ENCODE results near the gene PTAR1. TPM values are rescaled to one million over a fixed set of nuclear protein-coding genes. Genes with fewer than 3 reads are reported as not detected.
"Not testable (repeated sequence)": the region's sequence is repeated elsewhere in the genome, so short reads cannot be mapped to it uniquely, and the experiment has no call there.

PTAR1 gene
- polyA plus RNA-seq, 1 donor from 2014 or later, result 17.7 TPM

DNA sequence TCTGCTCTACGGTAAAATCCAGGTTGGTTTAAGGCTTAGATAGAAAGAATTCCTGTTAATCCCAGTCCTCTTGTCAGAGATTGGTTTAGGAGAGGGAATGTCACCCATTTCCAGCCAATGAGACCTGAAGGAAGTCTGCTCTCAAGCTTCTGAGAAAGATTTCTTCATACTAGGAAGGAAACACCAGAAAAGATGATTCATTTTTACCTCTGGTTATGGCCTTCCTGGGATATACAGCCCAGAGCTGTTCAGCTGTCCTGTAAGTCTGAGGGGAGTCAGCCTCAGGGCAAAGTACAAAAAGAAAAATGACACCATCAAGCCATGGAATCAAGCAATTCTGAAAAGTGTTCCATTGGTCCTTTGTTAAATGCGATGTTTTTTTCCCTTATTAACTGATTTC, 42.2 kb upstream of the PTAR1 start:
- no peaks in the 10 kb centered on the region for H3F3A ChIP-seq (ENCODE audit: insufficient read depth, low read length, poor library complexity, severe bottlenecking)
- no peak overlapping the region for H3K4me2 ChIP-seq (ENCODE audit: low read length)
- no peak overlapping the region for H3K4me3 ChIP-seq (ENCODE audit: low read length)
- no peaks in the 10 kb centered on the region for H3K27me3 ChIP-seq (ENCODE audit: insufficient read depth, low read depth, low read length)
- no peaks in the 10 kb centered on the region for H3K9me2 ChIP-seq (ENCODE audit: insufficient read depth, low read length)
- TF ChIP-seq MXI1 (conservative IDR thresholded peaks at IDR 0.05; ENCODE audit: poor library complexity, severe bottlenecking), result no peak
- TF ChIP-seq TAF1 (IDR thresholded peaks at IDR 0.05; ENCODE audit: low read depth), result no peak
- TF ChIP-seq, protein P1, sequence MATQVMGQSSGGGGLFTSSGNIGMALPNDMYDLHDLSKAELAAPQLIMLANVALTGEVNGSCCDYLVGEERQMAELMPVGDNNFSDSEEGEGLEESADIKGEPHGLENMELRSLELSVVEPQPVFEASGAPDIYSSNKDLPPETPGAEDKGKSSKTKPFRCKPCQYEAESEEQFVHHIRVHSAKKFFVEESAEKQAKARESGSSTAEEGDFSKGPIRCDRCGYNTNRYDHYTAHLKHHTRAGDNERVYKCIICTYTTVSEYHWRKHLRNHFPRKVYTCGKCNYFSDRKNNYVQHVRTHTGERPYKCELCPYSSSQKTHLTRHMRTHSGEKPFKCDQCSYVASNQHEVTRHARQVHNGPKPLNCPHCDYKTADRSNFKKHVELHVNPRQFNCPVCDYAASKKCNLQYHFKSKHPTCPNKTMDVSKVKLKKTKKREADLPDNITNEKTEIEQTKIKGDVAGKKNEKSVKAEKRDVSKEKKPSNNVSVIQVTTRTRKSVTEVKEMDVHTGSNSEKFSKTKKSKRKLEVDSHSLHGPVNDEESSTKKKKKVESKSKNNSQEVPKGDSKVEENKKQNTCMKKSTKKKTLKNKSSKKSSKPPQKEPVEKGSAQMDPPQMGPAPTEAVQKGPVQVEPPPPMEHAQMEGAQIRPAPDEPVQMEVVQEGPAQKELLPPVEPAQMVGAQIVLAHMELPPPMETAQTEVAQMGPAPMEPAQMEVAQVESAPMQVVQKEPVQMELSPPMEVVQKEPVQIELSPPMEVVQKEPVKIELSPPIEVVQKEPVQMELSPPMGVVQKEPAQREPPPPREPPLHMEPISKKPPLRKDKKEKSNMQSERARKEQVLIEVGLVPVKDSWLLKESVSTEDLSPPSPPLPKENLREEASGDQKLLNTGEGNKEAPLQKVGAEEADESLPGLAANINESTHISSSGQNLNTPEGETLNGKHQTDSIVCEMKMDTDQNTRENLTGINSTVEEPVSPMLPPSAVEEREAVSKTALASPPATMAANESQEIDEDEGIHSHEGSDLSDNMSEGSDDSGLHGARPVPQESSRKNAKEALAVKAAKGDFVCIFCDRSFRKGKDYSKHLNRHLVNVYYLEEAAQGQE (IDR thresholded peaks at IDR 0.05; ENCODE audit: borderline replicate concordance), result no peak
- no peak for TF ChIP-seq RAD21 (conservative IDR thresholded peaks at IDR 0.05)
- no peak for TF ChIP-seq POLR2AphosphoS5 (IDR thresholded peaks at IDR 0.05)
- no peak for TF ChIP-seq SMC3 (conservative IDR thresholded peaks at IDR 0.05; ENCODE audit: poor library complexity)
- no peak for TF ChIP-seq EP300 (conservative IDR thresholded peaks at IDR 0.05; ENCODE audit: poor library complexity, severe bottlenecking)
- TF ChIP-seq EZH2 (IDR thresholded peaks at IDR 0.05; ENCODE audit: borderline replicate concordance, insufficient read depth, low read length, poor library complexity, severe bottlenecking), result no peak
- TF ChIP-seq CTCF (IDR thresholded peaks at IDR 0.05; ENCODE audit: poor library complexity, severe bottlenecking), result no peak
- no peak overlapping the region for H2AFZ ChIP-seq (ENCODE audit: low read depth, low read length)
- H4K20me1 ChIP-seq (ENCODE audit: insufficient read depth), result no peaks in the 10 kb centered on the region
- no peak overlapping the region for H3K27ac ChIP-seq (ENCODE audit: low read length)
- no peaks in the 10 kb centered on the region for H3K36me3 ChIP-seq (ENCODE audit: insufficient read depth, low read length)
- H3K9ac ChIP-seq (ENCODE audit: low read length), result no peak overlapping the region
- H3K79me2 ChIP-seq (replicated peaks; ENCODE audit: insufficient read depth, low read length), result no peaks in the 10 kb centered on the region
- H3K9me3 ChIP-seq (ENCODE audit: low read length), result no peaks in the 10 kb centered on the region

DNA sequence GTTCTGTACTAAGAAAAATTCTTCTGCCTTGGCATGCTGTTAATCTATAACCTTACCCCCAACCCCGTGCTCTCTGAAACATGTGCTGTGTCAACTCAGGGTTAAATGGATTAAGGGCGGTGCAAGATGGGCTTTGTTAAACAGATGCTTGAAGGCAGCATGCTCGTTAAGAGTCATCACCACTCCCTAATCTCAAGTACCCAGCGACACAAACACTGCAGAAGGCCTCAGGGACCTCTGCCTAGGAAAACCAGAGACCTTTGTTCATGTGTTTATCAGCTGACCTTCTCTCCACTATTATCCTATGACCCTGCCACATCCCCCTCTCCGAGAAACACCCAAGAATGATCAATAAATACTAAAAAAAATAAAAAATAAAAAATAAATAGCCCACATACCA, 40.2 kb upstream of the PTAR1 start:
- H3K27me3 ChIP-seq (ENCODE audit: insufficient read depth, low read depth, low read length); H3K36me3 ChIP-seq (ENCODE audit: insufficient read depth, low read length); H3K9me2 ChIP-seq (ENCODE audit: insufficient read depth, low read length); H3K4me3 ChIP-seq (ENCODE audit: low read length); H3K79me2 ChIP-seq (replicated peaks; ENCODE audit: insufficient read depth, low read length); H3K9ac ChIP-seq (ENCODE audit: low read length); H3K9me3 ChIP-seq (ENCODE audit: low read length); H3F3A ChIP-seq (ENCODE audit: insufficient read depth, low read length, poor library complexity, severe bottlenecking); H2AFZ ChIP-seq (ENCODE audit: low read depth, low read length); H3K4me2 ChIP-seq (ENCODE audit: low read length); H3K27ac ChIP-seq (ENCODE audit: low read length); H4K20me1 ChIP-seq (ENCODE audit: insufficient read depth): not testable (repeated sequence)

- H3F3A ChIP-seq (ENCODE audit: insufficient read depth, low read length, poor library complexity, severe bottlenecking); H3K27me3 ChIP-seq (ENCODE audit: insufficient read depth, low read depth, low read length): not testable (repeated sequence)
These were observed 39.7 kb upstream of the PTAR1 start for GRCh38 chr9:69799521-69799920.

More at GRCh38 chr9:69799521-69799920, 39.7 kb upstream of the PTAR1 start:
- H3K4me3 ChIP-seq (ENCODE audit: low read length); H3K36me3 ChIP-seq (ENCODE audit: insufficient read depth, low read length); H2AFZ ChIP-seq (ENCODE audit: low read depth, low read length); H3K27ac ChIP-seq (ENCODE audit: low read length); H3K9ac ChIP-seq (ENCODE audit: low read length); H3K79me2 ChIP-seq (replicated peaks; ENCODE audit: insufficient read depth, low read length); H3K9me2 ChIP-seq (ENCODE audit: insufficient read depth, low read length); H4K20me1 ChIP-seq (ENCODE audit: insufficient read depth); H3K4me2 ChIP-seq (ENCODE audit: low read length); H3K9me3 ChIP-seq (ENCODE audit: low read length): not testable (repeated sequence)
